ENCODE measurements around the gene ZNF474. TPM values are rescaled to one million over a fixed set of nuclear protein-coding genes. Genes with fewer than 3 reads are reported as not detected.

Gene ZNF474
- total RNA-seq, 1 donor: 0.09 TPM

- DNase-seq (ENCODE audit: low read depth): no peak
- no peak overlapping the region for H3K4me3 ChIP-seq (ENCODE audit: low read depth, low read length)
- TF ChIP-seq CTCF (IDR thresholded peaks at IDR 0.05; ENCODE audit: insufficient read depth, low read length): no peak
Observed at GRCh38 chr5:122105909-122106308, 23.4 kb upstream of the ZNF474 start.

GRCh38 chr5:122107016-122107415, 22.3 kb upstream of the ZNF474 start:
- no peak for DNase-seq (ENCODE audit: low read depth)
- TF ChIP-seq CTCF (IDR thresholded peaks at IDR 0.05; ENCODE audit: insufficient read depth, low read length): no peak
- H3K4me3 ChIP-seq (ENCODE audit: low read depth, low read length): no peak overlapping the region

GRCh38 chr5:122110987-122111386, 18.4 kb upstream of the ZNF474 start:
- DNase-seq (ENCODE audit: low read depth): no peak
- no peak for TF ChIP-seq CTCF (IDR thresholded peaks at IDR 0.05; ENCODE audit: insufficient read depth, low read length)
- H3K4me3 ChIP-seq (ENCODE audit: low read depth, low read length): no peak overlapping the region

GRCh38 chr5:122111460-122111859, 17.9 kb upstream of the ZNF474 start:
- DNase-seq (ENCODE audit: low read depth): no peak
- no peak overlapping the region for H3K4me3 ChIP-seq (ENCODE audit: low read depth, low read length)
- no peak for TF ChIP-seq CTCF (IDR thresholded peaks at IDR 0.05; ENCODE audit: insufficient read depth, low read length)

GRCh38 chr5:122112063-122112462, 17.3 kb upstream of the ZNF474 start:
- no peak for TF ChIP-seq CTCF (IDR thresholded peaks at IDR 0.05; ENCODE audit: insufficient read depth, low read length)
- DNase-seq (ENCODE audit: low read depth): no peak
- H3K4me3 ChIP-seq (ENCODE audit: low read depth, low read length): no peak overlapping the region

GRCh38 chr5:122112733-122113558, 16.4 kb upstream of the ZNF474 start:
- DNase-seq (ENCODE audit: low read depth): no peak
- H3K4me3 ChIP-seq (ENCODE audit: low read depth, low read length): no peak overlapping the region
- no peak for TF ChIP-seq CTCF (IDR thresholded peaks at IDR 0.05; ENCODE audit: insufficient read depth, low read length)

GRCh38 chr5:122114501-122114900, 14.8 kb upstream of the ZNF474 start:
- no peak for DNase-seq (ENCODE audit: low read depth)
- TF ChIP-seq CTCF (IDR thresholded peaks at IDR 0.05; ENCODE audit: insufficient read depth, low read length): no peak
- H3K4me3 ChIP-seq (ENCODE audit: low read depth, low read length): no peak overlapping the region
